Measurements from ENCODE around the gene BANP.

BANP gene

GRCh38 chr16:87946596-87947347, 4.5 kb upstream of the BANP start:
- no peaks in the 10 kb centered on the region for H3K9me3 ChIP-seq (ENCODE audit: control insufficient read depth, low read length)

GRCh38 chr16:87947356-87948118, 3.7 kb upstream of the BANP start:
- H3K9me3 ChIP-seq (ENCODE audit: control insufficient read depth, low read length), result no peaks in the 10 kb centered on the region
- peaks cover 11% of the 10 kb centered on the region for H3K4me1 ChIP-seq (ENCODE audit: control insufficient read depth, insufficient read depth, low read length)
- no peak overlapping the region for H3K9ac ChIP-seq (ENCODE audit: low read length)
- no peaks in the 10 kb centered on the region for H3K36me3 ChIP-seq (ENCODE audit: control insufficient read depth, insufficient read depth, low read length)
- H3K4me3 ChIP-seq (ENCODE audit: low read length), result no peak overlapping the region
- no peaks in the 10 kb centered on the region for H3K27me3 ChIP-seq (ENCODE audit: control insufficient read depth, insufficient read depth, low read length)

More at GRCh38 chr16:87946596-87947347, 4.5 kb upstream of the BANP start:
- no peaks in the 10 kb centered on the region for H3K27me3 ChIP-seq (ENCODE audit: control insufficient read depth, insufficient read depth, low read length)
- no peaks in the 10 kb centered on the region for H3K36me3 ChIP-seq (ENCODE audit: control insufficient read depth, insufficient read depth, low read length)
- no peak overlapping the region for H3K9ac ChIP-seq (ENCODE audit: low read length)
- H3K4me1 ChIP-seq (ENCODE audit: control insufficient read depth, insufficient read depth, low read length), result peaks cover 6% of the 10 kb centered on the region
- H3K4me3 ChIP-seq (ENCODE audit: low read length), result no peak overlapping the region

GRCh38 chr16:87948119-87948545, 3.1 kb upstream of the BANP start:
- H3K4me1 ChIP-seq (ENCODE audit: control insufficient read depth, insufficient read depth, low read length), result peaks cover 11% of the 10 kb centered on the region
- H3K9ac ChIP-seq (ENCODE audit: low read length), result no peak overlapping the region
- H3K4me3 ChIP-seq (ENCODE audit: low read length), result no peak overlapping the region
- no peaks in the 10 kb centered on the region for H3K9me3 ChIP-seq (ENCODE audit: control insufficient read depth, low read length)
- H3K36me3 ChIP-seq (ENCODE audit: control insufficient read depth, insufficient read depth, low read length), result no peaks in the 10 kb centered on the region
- H3K27me3 ChIP-seq (ENCODE audit: control insufficient read depth, insufficient read depth, low read length), result no peaks in the 10 kb centered on the region

- Histone ChIP-seq H3K4me1 (ENCODE audit: control insufficient read depth, insufficient read depth, low read length) (peaks cover 17% of the 10 kb centered on the region), H3K9ac (ENCODE audit: low read length) (no peak overlapping the region), H3K9me3 (ENCODE audit: control insufficient read depth, low read length) (no peaks in the 10 kb centered on the region), H3K36me3 (ENCODE audit: control insufficient read depth, insufficient read depth, low read length) (no peaks in the 10 kb centered on the region), H3K4me3 (ENCODE audit: low read length) (no peak overlapping the region), H3K27me3 (ENCODE audit: control insufficient read depth, insufficient read depth, low read length) (no peaks in the 10 kb centered on the region)
Observed at GRCh38 chr16:87948735-87949070, 2.5 kb upstream of the BANP start.

GRCh38 chr16:87949071-87949744, 2.0 kb upstream of the BANP start:
- H3K9ac ChIP-seq (ENCODE audit: low read length), result no peak overlapping the region
- no peaks in the 10 kb centered on the region for H3K36me3 ChIP-seq (ENCODE audit: control insufficient read depth, insufficient read depth, low read length)
- H3K4me1 ChIP-seq (ENCODE audit: control insufficient read depth, insufficient read depth, low read length), result peaks cover 22% of the 10 kb centered on the region

GRCh38 chr16:87951552-87952538, 611 bp downstream of the BANP start:
- H3K9me3 ChIP-seq (ENCODE audit: control insufficient read depth, low read length), result no peaks in the 10 kb centered on the region
- peak overlapping the region; percentile 94 for H3K9ac ChIP-seq (ENCODE audit: low read length)
- peaks cover 18% of the 10 kb centered on the region for H3K4me1 ChIP-seq (ENCODE audit: control insufficient read depth, insufficient read depth, low read length)
- H3K4me3 ChIP-seq (ENCODE audit: low read length), result peak overlapping the region; percentile 88
- H3K27me3 ChIP-seq (ENCODE audit: control insufficient read depth, insufficient read depth, low read length), result no peaks in the 10 kb centered on the region
- no peaks in the 10 kb centered on the region for H3K36me3 ChIP-seq (ENCODE audit: control insufficient read depth, insufficient read depth, low read length)

More at GRCh38 chr16:87949071-87949744, 2.0 kb upstream of the BANP start:
- H3K9me3 ChIP-seq (ENCODE audit: control insufficient read depth, low read length), result no peaks in the 10 kb centered on the region
- H3K27me3 ChIP-seq (ENCODE audit: control insufficient read depth, insufficient read depth, low read length), result no peaks in the 10 kb centered on the region
- no peak overlapping the region for H3K4me3 ChIP-seq (ENCODE audit: low read length)

GRCh38 chr16:87952751-87953150, 1.5 kb downstream of the BANP start:
- Histone ChIP-seq H3K36me3 (ENCODE audit: control insufficient read depth, insufficient read depth, low read length) (no peaks in the 10 kb centered on the region), H3K27me3 (ENCODE audit: control insufficient read depth, insufficient read depth, low read length) (no peaks in the 10 kb centered on the region), H3K9ac (ENCODE audit: low read length) (no peak overlapping the region), H3K4me1 (ENCODE audit: control insufficient read depth, insufficient read depth, low read length) (peaks cover 18% of the 10 kb centered on the region), H3K9me3 (ENCODE audit: control insufficient read depth, low read length) (no peaks in the 10 kb centered on the region), H3K4me3 (ENCODE audit: low read length) (peak overlapping the region; percentile 88)

- Histone ChIP-seq H3K9me3 (ENCODE audit: control insufficient read depth, low read length) (no peaks in the 10 kb centered on the region), H3K27me3 (ENCODE audit: control insufficient read depth, insufficient read depth, low read length) (no peaks in the 10 kb centered on the region), H3K9ac (ENCODE audit: low read length) (peak overlapping the region; percentile 45), H3K4me3 (ENCODE audit: low read length) (no peak overlapping the region), H3K4me1 (ENCODE audit: control insufficient read depth, insufficient read depth, low read length) (peaks cover 18% of the 10 kb centered on the region), H3K36me3 (ENCODE audit: control insufficient read depth, insufficient read depth, low read length) (no peaks in the 10 kb centered on the region)
Observed at GRCh38 chr16:87953308-87954215, 2.3 kb downstream of the BANP start.

GRCh38 chr16:87954361-87954760, 3.1 kb downstream of the BANP start:
- Histone ChIP-seq H3K27me3 (ENCODE audit: control insufficient read depth, insufficient read depth, low read length) (no peaks in the 10 kb centered on the region), H3K9ac (ENCODE audit: low read length) (peak overlapping the region; percentile 45), H3K9me3 (ENCODE audit: control insufficient read depth, low read length) (no peaks in the 10 kb centered on the region), H3K4me3 (ENCODE audit: low read length) (no peak overlapping the region), H3K36me3 (ENCODE audit: control insufficient read depth, insufficient read depth, low read length) (no peaks in the 10 kb centered on the region), H3K4me1 (ENCODE audit: control insufficient read depth, insufficient read depth, low read length) (peaks cover 18% of the 10 kb centered on the region)

- H3K9ac ChIP-seq (ENCODE audit: low read length), result peak overlapping the region; percentile 45
- H3K4me1 ChIP-seq (ENCODE audit: control insufficient read depth, insufficient read depth, low read length), result peaks cover 18% of the 10 kb centered on the region
Observed at GRCh38 chr16:87954826-87955225, 3.6 kb downstream of the BANP start.

More at GRCh38 chr16:87954826-87955225, 3.6 kb downstream of the BANP start:
- H3K36me3 ChIP-seq (ENCODE audit: control insufficient read depth, insufficient read depth, low read length), result no peaks in the 10 kb centered on the region
- H3K27me3 ChIP-seq (ENCODE audit: control insufficient read depth, insufficient read depth, low read length), result no peaks in the 10 kb centered on the region
- H3K9me3 ChIP-seq (ENCODE audit: control insufficient read depth, low read length), result no peaks in the 10 kb centered on the region
- no peak overlapping the region for H3K4me3 ChIP-seq (ENCODE audit: low read length)
